Activated T-helper 1 cell treated with anti-CD3 and anti-CD28 coated beads, Interleukin-12 subunit alpha, Interleukin-12 subunit beta, Interleukin-2, Interleukin-4 antibody, amounts not matched to agents 30 ng/mL and 10 ng/mL and 1 ng/mL, durations not matched to agents 14 hours and 24 hours and 36 hours (primary cell): ENCODE results near the gene KRTAP10-2. TPM values are rescaled to one million over a fixed set of nuclear protein-coding genes. Genes with fewer than 3 reads are reported as not detected.
"Not testable (repeated sequence)": the region's sequence is repeated elsewhere in the genome, so short reads cannot be mapped to it uniquely, and the experiment has no call there.

Source experiments
- DNase-seq: peaks from one replicate; pipeline ENCODE4 v3.0.0; 2021; ENCODE audit warnings: low spot score
- H3K27ac Mint-ChIP-seq: one replicate; pipeline ENCODE4 v1.8.0; 2021; ENCODE audit warnings: mild to moderate bottlenecking, mixed read lengths
- H3K27me3 Mint-ChIP-seq: one replicate; pipeline ENCODE4 v1.8.0; 2022; ENCODE audit warnings: mild to moderate bottlenecking, moderate library complexity, mixed read lengths; ENCODE audit not compliant: insufficient read depth
- H3K36me3 Mint-ChIP-seq: one replicate; pipeline ENCODE4 v1.8.0; 2021; ENCODE audit warnings: low read depth, mixed read lengths
- H3K4me1 Mint-ChIP-seq: one replicate; pipeline ENCODE4 v1.8.0; 2021; ENCODE audit warnings: low read depth, mixed read lengths
- H3K4me3 Mint-ChIP-seq: one replicate; pipeline ENCODE4 v1.8.0; 2021; ENCODE audit warnings: mild to moderate bottlenecking, moderate library complexity, mixed read lengths
- H3K9me3 Mint-ChIP-seq: one replicate; pipeline ENCODE4 v1.8.0; 2021; ENCODE audit warnings: mixed read lengths
- intact Hi-C: fragments of 100-400 bp; cut with micrococcal nuclease; formaldehyde crosslinking; loops from one replicate; pipeline ENCODE4 v1.15.1; 2024
- total RNA-seq: library from RNA; stranded (reverse); gene quantifications from 2 replicates; pipeline ENCODE4 v1.2.3, GENCODE V29; 2022

Gene KRTAP10-2
- total RNA-seq, 1 donor from 2014 or later = not detected

- H3K4me1 Mint-ChIP-seq, intact Hi-C loops, H3K27ac Mint-ChIP-seq, DNase-seq, H3K36me3 Mint-ChIP-seq, H3K4me3 Mint-ChIP-seq, H3K9me3 Mint-ChIP-seq: not testable (repeated sequence)
- peaks cover 24% of the 10 kb centered on the region for H3K27me3 Mint-ChIP-seq
Observed at GRCh38 chr21:44590897-44591800, 39.8 kb upstream of the KRTAP10-2 start.

GRCh38 chr21:44590311-44590721 is 39.0 kb upstream of the KRTAP10-2 start:
- Mint-ChIP-seq H3K27me3 (peaks cover 28% of the 10 kb centered on the region), H3K27ac (no peak overlapping the region), H3K36me3 (no peaks in the 10 kb centered on the region), H3K9me3 (peaks cover 4% of the 10 kb centered on the region), H3K4me1 (peaks cover 4% of the 10 kb centered on the region), H3K4me3 (no peak overlapping the region)
- DNase-seq = no peak
- intact Hi-C loops = no loop called here

- Mint-ChIP-seq H3K27me3 (peaks cover 28% of the 10 kb centered on the region), H3K9me3 (peaks cover 4% of the 10 kb centered on the region), H3K36me3 (no peaks in the 10 kb centered on the region), H3K4me1 (no peaks in the 10 kb centered on the region), H3K27ac (no peak overlapping the region), H3K4me3 (no peak overlapping the region)
- intact Hi-C loops = loop anchor here (10.0 kb wide), 1 partner anchor 125 kb away; the partner anchor contains the start of gene TSPEAR
- DNase-seq = no peak
Observed at GRCh38 chr21:44589586-44590305, 38.4 kb upstream of the KRTAP10-2 start.

- Mint-ChIP-seq H3K4me1 (peaks cover 6% of the 10 kb centered on the region), H3K27me3 (peaks cover 32% of the 10 kb centered on the region), H3K27ac (no peak overlapping the region), H3K4me3 (no peak overlapping the region), H3K36me3 (peaks cover 1% of the 10 kb centered on the region), H3K9me3 (peaks cover 4% of the 10 kb centered on the region)
- intact Hi-C loops = loop anchor here (10.0 kb wide), 1 partner anchor 126 kb away; the partner anchor contains the start of gene TSPEAR
- no peak for DNase-seq
Observed at GRCh38 chr21:44589094-44589493, 37.8 kb upstream of the KRTAP10-2 start.

- no peak for DNase-seq
- Mint-ChIP-seq H3K4me3 (no peak overlapping the region), H3K27ac (no peak overlapping the region)
Observed at GRCh38 chr21:44585892-44586291, 34.6 kb upstream of the KRTAP10-2 start.

GRCh38 chr21:44583800-44584147 is 32.5 kb upstream of the KRTAP10-2 start:
- peaks cover 1% of the 10 kb centered on the region for H3K36me3 Mint-ChIP-seq
- peaks cover 32% of the 10 kb centered on the region for H3K27me3 Mint-ChIP-seq
- H3K9me3 Mint-ChIP-seq = peaks cover 32% of the 10 kb centered on the region
- DNase-seq = peak; percentile 18
- no peak overlapping the region for H3K27ac Mint-ChIP-seq
- H3K4me1 Mint-ChIP-seq = peaks cover 16% of the 10 kb centered on the region
- no peak overlapping the region for H3K4me3 Mint-ChIP-seq
- intact Hi-C loops = loop anchor here (10.0 kb wide), 1 partner anchor 131 kb away; the partner anchor contains the start of gene TSPEAR

More at GRCh38 chr21:44585892-44586291, 34.6 kb upstream of the KRTAP10-2 start:
- peaks cover 1% of the 10 kb centered on the region for H3K36me3 Mint-ChIP-seq
- H3K4me1 Mint-ChIP-seq = peaks cover 16% of the 10 kb centered on the region
- intact Hi-C loops = loop anchor here (10.0 kb wide), 1 partner anchor 129 kb away; the partner anchor contains the start of gene TSPEAR
- H3K27me3 Mint-ChIP-seq = peaks cover 30% of the 10 kb centered on the region
- peaks cover 16% of the 10 kb centered on the region for H3K9me3 Mint-ChIP-seq

- intact Hi-C loops = loop anchor here (10.0 kb wide), 1 partner anchor 132 kb away; the partner anchor contains the start of gene TSPEAR
- H3K27ac Mint-ChIP-seq = no peak overlapping the region
- H3K27me3 Mint-ChIP-seq = peaks cover 34% of the 10 kb centered on the region
- no peak for DNase-seq
- H3K9me3 Mint-ChIP-seq = peaks cover 34% of the 10 kb centered on the region
- H3K36me3 Mint-ChIP-seq = peaks cover 1% of the 10 kb centered on the region
- H3K4me3 Mint-ChIP-seq = no peak overlapping the region
- H3K4me1 Mint-ChIP-seq = peaks cover 16% of the 10 kb centered on the region
Observed at GRCh38 chr21:44583089-44583799, 31.9 kb upstream of the KRTAP10-2 start.

GRCh38 chr21:44582055-44582454 is 30.8 kb upstream of the KRTAP10-2 start:
- Mint-ChIP-seq H3K27me3 (peaks cover 26% of the 10 kb centered on the region), H3K4me3 (no peak overlapping the region), H3K27ac (no peak overlapping the region), H3K9me3 (peaks cover 45% of the 10 kb centered on the region), H3K36me3 (peaks cover 1% of the 10 kb centered on the region), H3K4me1 (peaks cover 16% of the 10 kb centered on the region)
- intact Hi-C loops = loop anchor here (10.0 kb wide), 1 partner anchor 133 kb away; the partner anchor contains the start of gene TSPEAR
- DNase-seq = no peak

GRCh38 chr21:44581158-44581557 is 29.9 kb upstream of the KRTAP10-2 start:
- Mint-ChIP-seq H3K4me3 (no peak overlapping the region), H3K4me1 (peaks cover 16% of the 10 kb centered on the region), H3K27ac (no peak overlapping the region), H3K27me3 (peaks cover 17% of the 10 kb centered on the region), H3K9me3 (peaks cover 47% of the 10 kb centered on the region), H3K36me3 (peaks cover 1% of the 10 kb centered on the region)
- intact Hi-C loops = loop anchor here (10.0 kb wide), 1 partner anchor 134 kb away; the partner anchor contains the start of gene TSPEAR
- DNase-seq = no peak

- H3K4me1 Mint-ChIP-seq = peaks cover 16% of the 10 kb centered on the region
- H3K27me3 Mint-ChIP-seq = peaks cover 13% of the 10 kb centered on the region
- H3K9me3 Mint-ChIP-seq = peaks cover 52% of the 10 kb centered on the region
- not testable (repeated sequence) for H3K36me3 Mint-ChIP-seq, H3K27ac Mint-ChIP-seq, H3K4me3 Mint-ChIP-seq, DNase-seq
- intact Hi-C loops = loop anchor here (10.0 kb wide), 1 partner anchor 134 kb away; the partner anchor contains the start of gene TSPEAR
Observed at GRCh38 chr21:44580231-44580821, 29.0 kb upstream of the KRTAP10-2 start, which contains the start of gene KRTAP10-5. Gene KRTAP10-5, minus strand, starts transcription at chr21:44580604. Its CDS starts 26 bp downstream, at chr21:44580578.

GRCh38 chr21:44579833-44580144 is 28.5 kb upstream of the KRTAP10-2 start:
- peaks cover 16% of the 10 kb centered on the region for H3K4me1 Mint-ChIP-seq
- H3K27ac Mint-ChIP-seq = no peak overlapping the region
- intact Hi-C loops = loop anchor here (10.0 kb wide), 1 partner anchor 135 kb away; the partner anchor contains the start of gene TSPEAR
- no peak overlapping the region for H3K4me3 Mint-ChIP-seq
- H3K27me3 Mint-ChIP-seq = peaks cover 10% of the 10 kb centered on the region
- DNase-seq = no peak
- peaks cover 52% of the 10 kb centered on the region for H3K9me3 Mint-ChIP-seq
- peaks cover 1% of the 10 kb centered on the region for H3K36me3 Mint-ChIP-seq
